HG03354 (cell line): ENCODE data around the gene KCTD17.

ENCODE experiments used
- ATAC-seq: cut with Tn5 transposase; IDR thresholded peaks from one replicate; pipeline ENCODE4 v1.9.1; 2021; ENCODE audit warnings: mild to moderate bottlenecking; ENCODE audit not compliant: unreplicated experiment, poor library complexity, severe bottlenecking

The KCTD17 gene, protein sequence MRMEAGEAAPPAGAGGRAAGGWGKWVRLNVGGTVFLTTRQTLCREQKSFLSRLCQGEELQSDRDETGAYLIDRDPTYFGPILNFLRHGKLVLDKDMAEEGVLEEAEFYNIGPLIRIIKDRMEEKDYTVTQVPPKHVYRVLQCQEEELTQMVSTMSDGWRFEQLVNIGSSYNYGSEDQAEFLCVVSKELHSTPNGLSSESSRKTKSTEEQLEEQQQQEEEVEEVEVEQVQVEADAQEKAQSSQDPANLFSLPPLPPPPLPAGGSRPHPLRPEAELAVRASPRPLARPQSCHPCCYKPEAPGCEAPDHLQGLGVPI

DNA sequence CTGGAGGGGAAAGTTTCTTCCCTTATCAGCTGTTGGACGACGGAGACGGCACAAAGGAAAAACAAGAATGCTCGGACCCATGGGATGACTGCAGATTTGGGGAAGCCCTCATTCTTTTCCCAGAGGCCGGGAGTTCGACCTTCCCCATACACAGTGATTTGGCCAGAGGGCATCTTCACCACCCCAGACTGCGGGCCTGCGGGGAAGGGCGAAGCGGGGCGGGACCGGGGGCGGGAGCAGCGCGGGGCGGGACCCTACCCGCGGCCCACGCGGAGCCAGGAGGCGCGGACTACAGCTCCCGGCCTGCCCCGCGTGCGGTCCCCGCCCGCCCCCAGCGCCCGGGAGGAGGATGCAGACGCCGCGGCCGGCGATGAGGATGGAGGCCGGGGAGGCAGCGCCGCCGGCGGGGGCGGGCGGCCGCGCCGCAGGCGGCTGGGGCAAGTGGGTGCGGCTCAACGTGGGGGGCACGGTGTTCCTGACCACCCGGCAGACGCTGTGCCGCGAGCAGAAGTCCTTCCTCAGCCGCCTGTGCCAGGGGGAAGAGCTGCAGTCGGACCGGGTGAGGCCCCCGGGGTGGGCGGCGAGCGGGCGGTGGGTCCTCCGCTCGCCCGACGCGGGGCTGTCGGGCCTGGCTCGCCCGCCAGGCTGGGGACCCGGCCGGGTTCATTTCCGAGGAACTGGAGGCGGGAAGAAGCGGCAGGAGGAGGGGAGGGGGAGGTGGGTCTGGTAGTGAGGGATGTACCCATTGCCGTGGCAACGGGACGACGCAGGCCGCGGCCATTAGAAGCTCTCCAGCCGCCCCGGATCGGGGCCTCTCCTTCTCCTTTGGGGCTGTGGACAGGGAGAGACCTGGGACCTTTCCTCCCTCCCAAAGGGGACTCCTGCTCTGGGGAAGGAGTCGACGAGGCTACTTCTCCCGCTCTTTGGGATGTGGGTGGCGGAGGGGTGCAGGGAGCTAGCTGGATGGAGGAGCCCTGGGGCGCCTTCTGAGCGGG, at the start of gene KCTD17:
Gene KCTD17 (plus strand): TSS at position 352 of the 995 bp plus-strand sequence. CDS start 19 bp downstream, at position 371.
- peak; percentile 83 for ATAC-seq

DNA sequence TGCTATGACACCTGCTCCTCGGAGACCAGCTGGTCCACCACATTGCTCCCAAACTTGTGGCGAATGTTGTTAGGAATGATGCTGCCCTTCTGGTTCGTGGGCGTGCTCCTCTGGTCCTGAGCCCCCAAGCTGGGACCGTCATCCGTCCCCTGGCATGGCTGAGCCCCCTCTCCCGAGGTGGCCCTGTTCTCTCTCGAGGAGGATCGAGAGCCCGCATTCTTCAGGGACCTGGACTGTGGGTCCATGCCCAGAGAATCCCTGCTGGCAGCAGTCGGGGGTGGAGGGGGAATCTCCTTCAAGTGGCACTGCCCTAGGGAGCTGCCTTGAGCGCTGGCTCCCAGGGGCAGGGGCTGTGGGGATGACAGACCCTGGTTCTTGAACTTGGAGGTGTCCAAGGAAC, 49.7 kb upstream of the KCTD17 start:
- no peak for ATAC-seq

DNA sequence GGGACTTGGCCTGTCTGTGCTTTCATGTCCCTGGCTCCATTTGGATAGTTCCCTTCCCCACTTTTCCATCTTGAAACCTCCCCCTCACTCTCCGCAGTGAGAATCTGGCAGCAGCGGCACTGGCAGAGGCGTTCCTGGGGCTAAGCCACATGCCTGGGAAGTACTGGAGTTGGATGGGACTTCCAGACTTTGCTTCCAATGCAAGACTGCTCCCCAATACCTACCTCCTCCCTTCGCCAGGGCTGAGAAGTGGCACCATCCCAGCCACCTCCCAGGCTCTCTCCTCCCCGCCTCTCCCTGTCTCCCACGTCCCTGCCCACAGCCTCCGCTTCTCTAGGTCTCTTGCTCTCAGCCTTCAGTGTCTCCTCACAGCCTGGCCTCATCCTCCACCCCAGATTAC, 48.9 kb upstream of the KCTD17 start:
- ATAC-seq: no peak

DNA sequence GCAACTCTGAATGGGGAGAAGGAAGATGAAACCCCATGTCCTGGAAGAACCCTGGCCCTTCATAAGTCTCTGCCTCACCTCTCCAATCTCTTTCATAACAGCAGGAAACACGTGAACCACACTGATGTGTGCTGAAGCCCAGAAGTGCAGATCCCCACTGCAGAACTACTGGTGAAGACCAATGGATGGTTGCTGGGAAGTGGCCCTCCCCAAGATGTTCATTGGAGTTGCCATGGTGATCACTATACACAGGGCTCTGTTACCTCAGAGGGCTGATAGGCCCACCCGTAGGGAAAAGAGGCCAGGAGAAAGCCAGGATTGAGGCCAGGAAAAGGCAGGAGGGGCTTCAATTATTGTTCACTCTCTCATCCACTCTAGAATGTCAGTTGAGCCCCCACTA, 43.9 kb upstream of the KCTD17 start:
- no peak for ATAC-seq

DNA sequence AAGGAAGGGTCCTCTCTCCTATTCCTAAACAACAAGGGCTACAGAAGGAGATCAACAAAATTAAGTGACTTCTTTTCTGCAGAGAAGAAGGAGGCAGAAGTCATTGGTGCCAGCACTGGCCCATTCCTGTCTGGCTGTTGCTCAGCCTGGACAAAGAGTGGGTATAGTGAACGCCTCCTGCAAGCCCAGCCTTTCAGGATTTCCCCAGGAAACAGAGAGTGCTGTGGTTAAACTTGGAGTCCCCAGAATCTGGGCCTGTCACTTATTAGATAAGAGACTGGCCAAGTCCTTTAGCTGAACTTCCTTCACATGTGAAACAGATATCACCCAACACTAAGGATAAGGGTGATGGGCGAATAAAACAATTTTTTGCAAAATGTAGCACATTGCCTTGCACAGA, 43.2 kb upstream of the KCTD17 start:
- ATAC-seq: no peak

DNA sequence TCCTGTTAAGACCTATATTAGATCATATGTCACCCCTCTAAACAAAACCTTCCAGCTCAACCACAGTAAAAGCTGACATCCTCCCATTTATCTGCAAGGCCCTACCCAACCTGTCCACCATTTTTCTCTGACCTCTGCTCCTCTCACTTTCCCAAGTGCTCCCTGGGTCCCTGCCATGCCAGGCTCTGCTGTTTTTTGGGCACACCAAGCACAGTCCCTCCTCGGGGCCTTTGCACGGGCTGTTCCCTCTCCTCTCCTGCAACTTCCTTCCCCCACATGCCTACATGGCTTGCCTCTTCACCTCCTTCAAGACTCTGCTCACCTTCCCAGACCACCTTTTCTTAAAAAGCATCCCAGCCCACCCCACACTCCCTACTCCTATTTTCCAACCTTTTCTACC, 42.1 kb upstream of the KCTD17 start:
- no peak for ATAC-seq

DNA sequence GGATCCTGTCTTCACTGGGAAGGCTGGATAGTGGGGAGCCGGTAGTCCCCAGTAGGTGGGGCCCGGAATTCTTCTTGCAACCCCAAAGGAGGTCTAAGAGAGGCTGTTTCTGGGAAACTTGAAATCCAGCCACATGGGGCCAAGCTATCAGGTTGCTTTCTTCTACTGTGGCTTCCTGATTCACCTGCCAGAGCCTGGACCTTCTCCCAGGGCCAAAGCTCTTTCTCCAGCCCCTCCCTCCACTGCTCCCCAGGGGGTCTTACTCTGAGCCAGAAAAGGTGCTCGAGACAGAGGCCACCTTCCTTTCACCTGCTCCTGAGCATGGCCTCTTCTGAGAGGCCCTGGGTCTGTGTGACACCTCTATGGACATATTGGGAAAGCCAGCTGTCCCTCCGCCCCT, 41.4 kb upstream of the KCTD17 start:
- no peak for ATAC-seq

DNA sequence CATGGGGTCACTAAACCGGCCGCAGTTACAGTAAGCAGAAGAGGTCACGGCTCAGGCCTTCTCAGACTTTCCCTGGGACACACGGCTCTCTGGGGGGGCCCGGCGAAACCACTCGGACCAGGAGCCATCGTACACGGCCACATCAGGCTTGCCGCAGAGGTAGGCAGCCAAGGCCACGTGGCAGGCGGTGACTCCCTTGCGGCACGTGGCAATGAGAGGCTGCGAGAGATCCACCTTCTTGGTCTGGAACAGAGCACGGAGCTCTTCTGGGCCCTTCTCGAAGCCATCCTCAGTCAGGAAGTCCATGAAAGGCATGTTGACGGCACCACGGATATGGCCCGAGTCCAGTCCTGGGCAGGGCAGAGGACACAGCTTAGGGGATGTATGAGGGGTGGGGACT, 40.6 kb upstream of the KCTD17 start:
- ATAC-seq: no peak

DNA sequence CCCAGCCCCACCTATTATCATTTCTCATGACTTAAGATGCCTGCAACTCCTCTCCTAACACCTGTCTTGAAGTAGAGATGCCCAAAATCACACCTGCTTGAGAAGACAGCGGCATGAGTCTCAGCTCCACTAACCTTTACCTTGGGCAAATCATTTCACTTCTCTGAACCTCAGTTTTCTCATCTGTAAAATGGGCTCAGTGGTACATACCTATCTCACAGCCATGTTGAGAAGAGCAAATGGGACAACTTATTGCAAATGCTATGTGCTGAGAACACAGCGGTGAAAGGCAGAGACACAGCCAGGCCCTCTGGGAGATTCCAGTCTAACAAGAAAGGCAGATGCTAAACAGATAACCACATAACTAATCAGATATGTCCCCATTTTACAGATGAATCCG, 40.1 kb upstream of the KCTD17 start:
- ATAC-seq: no peak

DNA sequence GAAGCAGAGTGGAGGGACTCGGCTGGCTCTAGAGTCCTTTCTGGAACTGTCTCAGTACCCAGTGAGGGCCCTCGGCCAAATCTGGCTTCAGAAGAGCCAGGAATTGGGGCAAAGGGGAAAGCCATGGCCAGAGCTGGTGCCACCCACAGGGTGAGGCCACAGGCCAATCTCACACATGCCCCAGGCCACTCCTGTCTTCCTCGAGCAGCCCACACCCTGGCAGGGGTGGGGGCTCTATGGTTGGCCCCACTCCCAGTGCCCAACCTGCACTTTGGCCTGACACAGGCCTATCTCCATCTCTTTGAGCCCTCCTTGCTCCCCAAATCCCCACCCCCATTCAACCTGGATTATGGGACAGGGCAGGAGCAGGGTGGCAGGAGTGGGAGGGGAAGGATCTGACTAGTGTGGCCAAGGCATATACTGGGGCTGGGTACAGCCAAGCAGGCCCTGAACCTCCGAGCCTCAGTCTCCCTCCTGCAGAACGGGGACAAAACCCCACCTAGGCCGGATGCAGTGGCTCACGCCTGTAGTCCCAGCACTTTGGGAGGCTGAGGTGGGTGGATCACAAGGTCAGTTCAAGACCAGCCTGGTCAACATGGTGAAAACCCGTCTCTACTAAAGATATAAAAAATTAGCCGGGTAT, 39.2 kb upstream of the KCTD17 start:
- no peak for ATAC-seq

DNA sequence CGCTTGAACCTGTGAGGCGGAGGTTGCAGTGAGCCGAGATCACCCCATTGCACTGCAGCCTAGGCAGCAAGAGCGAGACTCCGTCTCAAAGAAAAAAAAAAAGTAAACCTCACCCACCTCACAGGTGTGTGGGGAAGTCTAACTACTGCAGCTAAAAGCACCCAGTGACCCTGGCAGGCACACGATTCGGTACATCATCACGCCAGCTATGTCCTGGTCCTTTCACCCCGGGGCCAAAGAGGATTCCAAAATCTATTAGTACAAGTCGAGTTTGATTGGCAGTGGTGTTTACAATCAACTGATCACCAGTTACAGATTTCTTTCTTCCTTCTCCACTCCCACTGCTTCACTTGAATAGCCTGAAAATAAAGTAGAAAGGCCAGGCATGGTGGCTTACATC, 38.6 kb upstream of the KCTD17 start:
- ATAC-seq: no peak

DNA sequence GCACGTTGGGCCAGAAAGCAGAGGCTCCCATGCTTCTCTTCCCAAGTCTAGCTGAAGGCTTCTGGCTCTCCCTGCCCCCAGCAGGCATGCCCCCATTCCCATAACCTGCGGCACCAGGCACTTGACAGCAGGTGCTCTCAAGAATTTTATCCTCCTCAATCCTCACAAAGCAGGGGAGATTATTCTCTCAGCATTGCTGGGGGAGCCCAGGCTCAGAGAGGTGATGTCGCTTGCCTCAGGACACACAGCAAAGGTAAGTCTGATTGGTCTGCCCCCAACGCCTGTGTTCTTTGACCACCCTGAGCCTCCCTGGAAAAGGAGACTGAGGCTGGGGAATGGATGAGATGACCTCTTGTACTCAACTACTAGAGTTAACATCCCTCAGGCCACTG, 37.1 kb upstream of the KCTD17 start:
- no peak for ATAC-seq

DNA sequence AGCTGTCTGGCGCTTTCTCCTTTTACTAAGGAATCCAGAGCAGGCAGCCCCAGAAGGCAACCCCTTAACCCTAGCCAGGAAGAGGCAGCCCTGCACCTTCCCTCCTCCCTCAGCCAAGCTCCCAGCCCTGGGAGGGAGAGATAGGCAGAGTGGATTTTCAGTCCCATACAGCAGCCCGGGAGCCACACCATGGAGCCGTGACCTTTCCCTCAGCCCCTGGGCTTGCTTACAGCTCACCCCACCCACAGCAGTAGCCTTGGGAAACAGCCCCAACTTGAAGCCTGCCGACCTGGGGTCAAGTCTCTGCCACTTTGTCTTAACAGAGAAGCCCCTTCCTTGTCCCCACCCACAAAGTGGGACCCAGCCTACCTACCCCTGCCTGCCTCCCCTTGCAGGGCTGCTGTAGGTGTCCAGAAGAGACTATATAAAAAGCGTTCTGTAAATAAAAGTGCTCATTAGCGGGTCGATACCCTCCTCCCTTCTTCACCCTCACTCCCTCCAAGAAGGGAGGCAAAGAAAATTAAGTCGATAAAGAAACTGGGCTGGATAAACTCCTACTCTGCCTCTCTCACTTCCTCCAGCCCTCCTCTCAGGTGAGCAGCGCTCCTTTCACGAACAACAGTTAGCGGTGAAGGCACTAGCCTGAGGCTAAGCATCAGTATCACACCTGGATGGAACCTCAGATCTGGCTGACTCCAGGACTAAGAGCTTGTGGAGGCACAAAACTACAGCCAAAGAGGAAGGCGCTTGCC, 36.5 kb upstream of the KCTD17 start:
- ATAC-seq: no peak

DNA sequence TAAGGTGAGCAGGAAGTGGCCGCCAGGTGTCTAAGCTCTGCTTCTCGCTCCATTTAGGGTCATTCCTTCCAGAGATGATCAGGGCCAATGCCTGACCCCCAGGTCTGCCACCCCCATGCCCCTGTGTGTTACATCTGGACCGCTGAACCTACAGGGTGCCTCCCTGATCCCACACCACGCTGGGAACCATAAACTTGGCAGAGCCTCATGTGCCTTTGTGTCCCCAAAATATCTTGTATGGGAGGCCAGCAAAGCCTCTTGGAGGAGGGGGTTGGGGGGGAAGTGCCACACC, 36.0 kb upstream of the KCTD17 start:
- no peak for ATAC-seq

DNA sequence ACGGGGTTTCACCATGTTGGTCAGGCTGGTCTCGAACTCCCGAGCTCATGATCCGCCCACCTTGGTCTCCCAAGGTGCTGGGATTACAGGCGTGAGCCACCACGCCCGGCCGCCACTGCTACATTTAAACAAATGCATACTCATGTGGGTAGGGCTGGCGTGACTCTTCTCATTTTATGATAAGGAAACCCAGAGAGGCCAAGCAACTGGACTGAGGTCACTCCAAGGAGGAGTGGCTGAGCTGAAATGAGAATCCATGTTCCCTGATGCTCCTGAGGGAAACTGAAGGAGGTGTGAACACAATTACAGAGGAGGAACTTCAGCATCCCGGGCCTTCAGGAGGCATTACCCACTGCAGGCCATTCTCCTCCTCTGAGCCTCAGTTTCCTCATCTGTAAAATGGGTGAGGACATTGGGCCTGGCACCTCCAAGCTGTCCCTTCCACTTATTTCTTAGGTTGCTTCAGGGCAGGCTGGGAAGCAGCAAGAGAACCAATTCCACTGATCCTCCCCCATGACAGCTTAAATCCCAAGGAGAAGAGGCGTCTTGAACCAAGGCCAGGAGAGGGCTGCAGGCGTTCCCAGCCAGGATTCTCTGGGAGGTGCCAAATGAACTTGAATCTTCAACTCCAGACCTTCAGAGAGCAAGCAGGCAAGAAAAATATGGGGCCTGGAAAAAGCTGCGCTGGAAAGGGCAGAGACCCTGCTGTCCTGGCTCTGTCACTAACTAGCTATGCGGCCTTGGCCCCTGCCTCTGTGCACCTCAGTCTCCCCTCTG, 35.2 kb upstream of the KCTD17 start:
- ATAC-seq: no peak

DNA sequence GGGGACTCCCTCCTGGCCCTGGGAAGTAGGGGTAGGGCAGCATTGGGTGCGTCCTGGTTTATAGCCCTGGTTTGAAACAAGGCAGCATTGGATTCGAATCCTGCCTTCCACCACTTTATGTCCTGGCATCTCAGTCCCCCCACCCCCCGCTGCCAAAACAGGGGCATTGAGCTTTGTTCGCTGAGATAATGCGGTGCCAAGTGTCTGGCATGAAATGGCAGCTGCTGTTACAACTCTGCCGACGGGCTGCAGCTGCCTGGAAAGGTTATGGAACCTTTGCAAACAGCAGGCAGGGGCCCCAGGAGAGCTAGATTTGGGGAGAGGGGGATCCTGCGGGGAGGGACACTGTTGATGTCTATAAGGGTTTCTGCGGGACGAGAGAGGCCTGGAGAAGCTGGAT, 34.2 kb upstream of the KCTD17 start:
- ATAC-seq: no peak

DNA sequence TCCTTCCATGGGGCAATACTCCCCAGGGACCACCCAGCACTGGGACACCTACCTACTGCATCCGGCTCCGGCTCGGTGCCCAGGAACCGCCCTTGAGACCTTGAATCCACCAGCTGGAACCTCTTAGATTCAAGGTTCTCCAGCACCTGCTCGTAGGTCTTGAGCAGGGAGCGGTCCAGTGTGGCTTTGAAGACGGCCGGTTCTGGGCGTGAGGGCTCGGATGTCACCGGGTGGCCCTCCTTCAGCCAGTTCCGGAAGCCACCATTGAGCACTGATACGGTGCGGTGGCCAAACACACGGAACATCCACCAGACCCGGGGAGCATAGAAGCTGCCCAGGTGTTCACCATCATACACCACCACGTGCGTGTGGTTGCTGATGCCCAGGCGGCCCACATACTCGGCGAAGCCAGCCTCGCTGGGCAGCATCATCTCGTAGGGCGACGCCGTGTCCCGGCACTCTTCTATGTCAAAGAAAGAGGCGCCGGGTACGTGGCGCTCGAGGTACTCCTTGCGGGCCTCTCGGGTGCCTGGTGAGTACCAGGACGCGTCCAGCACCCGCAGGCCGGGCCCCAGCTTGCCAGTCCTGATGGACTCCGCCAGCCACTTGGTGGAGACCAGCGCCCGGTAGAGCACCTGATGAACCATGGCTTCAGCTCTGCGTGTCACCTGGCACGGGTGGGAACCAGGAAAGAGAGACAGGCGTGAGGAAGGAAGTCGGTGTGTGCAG, 33.3 kb upstream of the KCTD17 start:
- ATAC-seq: no peak

DNA sequence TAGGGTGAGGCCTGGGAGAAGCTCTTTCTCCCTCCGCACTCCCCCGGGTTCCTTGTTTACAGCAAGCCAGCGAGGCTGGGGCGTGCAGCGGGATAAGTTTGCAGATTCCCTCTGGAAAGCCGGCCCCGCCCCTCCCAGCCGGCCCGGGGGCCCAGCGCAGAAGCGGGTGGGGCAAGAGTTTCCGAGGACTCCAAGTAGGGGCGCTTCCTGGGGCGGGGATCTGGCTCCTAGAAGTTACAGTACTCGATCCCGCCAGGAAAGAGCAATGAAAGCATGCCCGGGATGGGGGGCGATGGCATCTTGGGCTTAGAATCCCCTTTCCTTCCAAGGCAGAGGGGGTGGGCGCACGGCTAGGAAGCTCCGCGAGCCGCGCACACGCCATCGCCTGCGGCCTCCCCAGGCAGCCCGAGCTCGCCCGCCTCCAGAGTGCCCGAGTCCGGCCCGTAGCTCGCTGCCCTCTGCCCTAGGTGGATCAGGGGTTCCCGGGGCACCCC, 32.7 kb upstream of the KCTD17 start:
- ATAC-seq: peak; percentile 33
